Breast epithelium (tissue), 3 donors: Measurements from ENCODE around the gene ANKRD39.

ENCODE experiments used
- CTCF ChIP-seq, 3 donors: fragments of 450-650 bp; IDR thresholded peaks; one replicate each; pipeline ENCODE4 v1.5.1; 2016 to 2017; ENCODE audit warnings: antibody characterized with exemption in 3 of 3, mild to moderate bottlenecking in 3 of 3, moderate library complexity in 3 of 3
- POLR2A ChIP-seq: fragments of 450-650 bp; IDR thresholded peaks from one replicate; pipeline ENCODE4 v1.6.1; 2016; ENCODE audit warnings: antibody characterized with exemption, mild to moderate bottlenecking, moderate library complexity

- TF ChIP-seq CTCF (IDR thresholded peaks at IDR 0.05) = no peak
- no peak for TF ChIP-seq POLR2A
Measured at GRCh38 chr2:96809216-96809882, 48.5 kb downstream of the ANKRD39 start.
